T-cell (primary cell): Measurements from ENCODE around the gene ZNF775. TPM values are rescaled to one million over a fixed set of nuclear protein-coding genes. Genes with fewer than 3 reads are reported as not detected.

Source experiments
- ATAC-seq, 4 experiments: fragments of 200-7000 bp in 3 of 4; fragments of 150-1000 bp in 1 of 4; cut with Tn5 transposase; replicated peaks in 1 of 4; 1 replicate in 3 of 4; 2 replicates in 1 of 4; pipeline ENCODE4 v1.10.0; 2021; ENCODE audit warnings: moderate library complexity in 3 of 4, mild to moderate bottlenecking in 2 of 4, moderate number of reproducible peaks in 1 of 4
- CTCF ChIA-PET, 2 donors: fragments of 300-600 bp; sonication (Branson Sonifier 250); formaldehyde crosslinking; loops; one replicate each; lab custom pipeline; 2022; ENCODE audit warnings: antibody characterized with exemption in 2 of 2; lab: Charles Lee
- POLR2A ChIA-PET, 2 donors: fragments of 300-600 bp; sonication (Branson Sonifier 250); formaldehyde crosslinking; loops; one replicate each; lab custom pipeline; 2022; ENCODE audit warnings: antibody characterized with exemption in 2 of 2; lab: Charles Lee
- DNase-seq, 35 experiments: peaks; one replicate each; pipeline versions ENCODE4 v3.0.0 to v3.0.0-alpha.2; 2013 to 2023
- H3K27ac ChIP-seq: one replicate; pipeline ENCODE4 v1.5.1; 2013; ENCODE audit warnings: low read length
- H3K27me3 ChIP-seq, 2 experiments: replicated peaks in 1 of 2; 1 replicate in 1 of 2; 2 replicates in 1 of 2; pipeline versions ENCODE4 v1.6.1 to v1.7.0; 2013; ENCODE audit warnings: low read length in 1 of 2, mixed read lengths in 1 of 2; ENCODE audit not compliant: control insufficient read depth in 2 of 2, insufficient read depth in 2 of 2; ENCODE audit errors: extremely low read depth in 1 of 2
- H3K36me3 ChIP-seq, 2 donors: 1 replicate in 1 of 2; 2 replicates in 1 of 2; pipeline versions ENCODE4 v1.6.1 to v1.7.0; 2013; ENCODE audit warnings: low read length in 1 of 2; ENCODE audit not compliant: control insufficient read depth in 2 of 2, insufficient read depth in 1 of 2; ENCODE audit errors: extremely low read depth in 1 of 2
- H3K4me1 ChIP-seq, 2 experiments: 1 replicate in 1 of 2; 2 replicates in 1 of 2; pipeline versions ENCODE4 v1.6.1 to v1.7.0; 2013; ENCODE audit warnings: low read length in 2 of 2, mixed read lengths in 1 of 2; ENCODE audit not compliant: insufficient read depth in 2 of 2, control insufficient read depth in 1 of 2; ENCODE audit errors: extremely low read depth in 1 of 2
- H3K4me3 ChIP-seq, 2 donors: 1 replicate in 1 of 2; 2 replicates in 1 of 2; pipeline versions ENCODE4 v1.5.1 to v1.7.0; 2013; ENCODE audit warnings: mild to moderate bottlenecking in 2 of 2, low read length in 1 of 2, moderate library complexity in 1 of 2; ENCODE audit not compliant: control insufficient read depth in 1 of 2; ENCODE audit errors: extremely low read depth in 1 of 2
- H3K9me3 ChIP-seq: 2 replicates; pipeline ENCODE4 v1.7.0; 2013
- H3K27ac Mint-ChIP-seq, 2 donors: one replicate each; pipeline ENCODE4 v1.8.0; 2020 to 2021; ENCODE audit warnings: mild to moderate bottlenecking in 2 of 2, mixed read lengths in 2 of 2
- H3K27me3 Mint-ChIP-seq, 2 donors: one replicate each; pipeline ENCODE4 v1.8.0; 2021 to 2022; ENCODE audit warnings: mixed read lengths in 2 of 2
- H3K36me3 Mint-ChIP-seq: one replicate; pipeline ENCODE4 v1.8.0; 2021; ENCODE audit warnings: mixed read lengths
- H3K4me1 Mint-ChIP-seq, 3 donors: one replicate each; pipeline ENCODE4 v1.8.0; 2020 to 2022; ENCODE audit warnings: mixed read lengths in 3 of 3, mild to moderate bottlenecking in 1 of 3
- H3K4me3 Mint-ChIP-seq, 3 donors: one replicate each; pipeline ENCODE4 v1.8.0; 2020 to 2022; ENCODE audit warnings: mild to moderate bottlenecking in 3 of 3, mixed read lengths in 3 of 3, moderate library complexity in 3 of 3
- H3K9me3 Mint-ChIP-seq, 3 donors: one replicate each; pipeline ENCODE4 v1.8.0; 2020 to 2022; ENCODE audit warnings: mixed read lengths in 3 of 3
- WGBS: methylation state at CpG from one replicate; pipeline ENCODE4 v1.1.5; 2013; ENCODE audit warnings: missing lambda C conversion rate; ENCODE audit not compliant: insufficient coverage; 5-methylcytosine and 5-hydroxymethylcytosine counted together
- total RNA-seq, 35 experiments: library from RNA in 6 of 35; stranded (reverse) in 6 of 35; fragments of 120-200 nt in 1 of 35; gene quantifications; one replicate each; pipeline versions ENCODE4 v1.2.1 to v1.2.4 and lab custom pipeline; 2013 to 2026

Gene ZNF775
- total RNA-seq, 5 donors from 2014 or later (not counting 1 experiment from before 2014, with no cell fraction given), result 1.9 to 8.6 (median 6.3) TPM

DNA sequence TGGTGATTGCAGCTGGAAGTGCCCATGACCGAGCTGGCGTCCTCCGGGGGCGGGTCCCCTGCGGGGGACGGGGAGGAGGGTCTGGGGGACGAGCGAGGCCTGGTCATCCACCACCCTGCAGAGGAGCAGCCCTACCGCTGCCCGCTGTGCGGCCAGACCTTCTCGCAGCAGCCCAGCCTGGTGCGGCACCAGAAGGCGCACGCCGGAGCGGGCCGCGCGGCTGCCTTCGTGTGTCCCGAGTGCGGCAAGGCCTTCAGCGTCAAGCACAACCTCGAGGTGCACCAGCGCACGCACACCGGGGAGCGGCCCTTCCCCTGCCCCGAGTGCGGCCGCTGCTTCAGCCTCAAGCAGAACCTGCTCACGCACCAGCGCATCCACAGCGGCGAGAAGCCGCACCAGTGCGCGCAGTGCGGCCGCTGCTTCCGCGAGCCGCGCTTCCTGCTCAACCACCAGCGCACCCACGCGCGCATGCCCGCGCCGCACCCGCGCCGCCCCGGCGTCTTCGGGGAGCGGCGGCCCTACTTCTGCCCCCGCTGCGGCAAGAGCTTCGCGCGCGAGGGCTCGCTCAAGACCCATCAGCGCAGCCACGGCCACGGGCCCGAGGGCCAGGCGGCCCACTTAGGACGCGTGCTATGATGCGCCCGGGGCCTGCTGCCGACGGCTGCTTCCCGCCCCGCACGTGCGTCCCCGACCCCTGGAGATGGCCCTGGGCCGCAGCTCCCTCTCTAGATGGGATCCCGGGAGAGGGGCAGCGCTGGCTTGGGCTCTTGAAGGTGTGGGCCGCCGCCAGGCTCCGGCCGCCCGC, 28.7 kb downstream of the ZNF775 start:
- ATAC-seq (no peak), DNase-seq (no peak)
- Histone ChIP-seq H3K36me3 (peaks cover 7 to 30% of the 10 kb centered on the region in 2 donors), H3K27ac (no peak overlapping the region), H3K4me1 (peaks cover 8 to 39% of the 10 kb centered on the region in 2 experiments), H3K27me3 (no peaks in the 10 kb centered on the region), H3K4me3 (no peak overlapping the region), H3K9me3 (no peaks in the 10 kb centered on the region)
- H3K36me3 Mint-ChIP-seq, result peaks cover 15% of the 10 kb centered on the region
- peak overlapping the region in 1 of 2 donors; percentile 83 for H3K27ac Mint-ChIP-seq
- CTCF ChIA-PET, result interaction anchor here (1.0 to 2.4 kb wide), 6 partner anchors 11 to 62 kb away, joined by 3 to 7 read pairs (median 4); no protein-coding TSS in a partner anchor
- WGBS, result 98% methylated on average over 72 of the region's 91 CpGs
- no peaks in the 10 kb centered on the region for H3K9me3 Mint-ChIP-seq
- no peaks in the 10 kb centered on the region for H3K27me3 Mint-ChIP-seq
- POLR2A ChIA-PET, result no interaction called here
- peaks cover 36 to 52% (median 37%) of the 10 kb centered on the region in 3 donors for H3K4me1 Mint-ChIP-seq
- H3K4me3 Mint-ChIP-seq, result no peak overlapping the region

GRCh38 chr7:150408393-150409299, 29.5 kb downstream of the ZNF775 start:
- H3K4me1 ChIP-seq, result peaks cover 8 to 35% of the 10 kb centered on the region in 2 experiments
- H3K36me3 Mint-ChIP-seq, result peaks cover 21% of the 10 kb centered on the region
- DNase-seq, result no peak
- no peak overlapping the region for H3K4me3 ChIP-seq
- peak overlapping the region in 2 of 3 donors; percentile 24 to 32 for H3K4me3 Mint-ChIP-seq
- H3K9me3 ChIP-seq, result no peaks in the 10 kb centered on the region
- H3K9me3 Mint-ChIP-seq, result no peaks in the 10 kb centered on the region
- 97% methylated on average over 10 of the region's 22 CpGs for WGBS
- H3K27ac ChIP-seq, result no peak overlapping the region
- no peaks in the 10 kb centered on the region for H3K27me3 ChIP-seq
- no peak for ATAC-seq
- peak overlapping the region; percentile 83 to 89 for H3K27ac Mint-ChIP-seq
- ChIA-PET CTCF (no interaction called here), POLR2A (no interaction called here)
- no peaks in the 10 kb centered on the region for H3K27me3 Mint-ChIP-seq
- peaks cover 7 to 30% of the 10 kb centered on the region in 2 donors for H3K36me3 ChIP-seq
- H3K4me1 Mint-ChIP-seq, result peaks cover 33 to 44% (median 34%) of the 10 kb centered on the region in 3 donors

DNA sequence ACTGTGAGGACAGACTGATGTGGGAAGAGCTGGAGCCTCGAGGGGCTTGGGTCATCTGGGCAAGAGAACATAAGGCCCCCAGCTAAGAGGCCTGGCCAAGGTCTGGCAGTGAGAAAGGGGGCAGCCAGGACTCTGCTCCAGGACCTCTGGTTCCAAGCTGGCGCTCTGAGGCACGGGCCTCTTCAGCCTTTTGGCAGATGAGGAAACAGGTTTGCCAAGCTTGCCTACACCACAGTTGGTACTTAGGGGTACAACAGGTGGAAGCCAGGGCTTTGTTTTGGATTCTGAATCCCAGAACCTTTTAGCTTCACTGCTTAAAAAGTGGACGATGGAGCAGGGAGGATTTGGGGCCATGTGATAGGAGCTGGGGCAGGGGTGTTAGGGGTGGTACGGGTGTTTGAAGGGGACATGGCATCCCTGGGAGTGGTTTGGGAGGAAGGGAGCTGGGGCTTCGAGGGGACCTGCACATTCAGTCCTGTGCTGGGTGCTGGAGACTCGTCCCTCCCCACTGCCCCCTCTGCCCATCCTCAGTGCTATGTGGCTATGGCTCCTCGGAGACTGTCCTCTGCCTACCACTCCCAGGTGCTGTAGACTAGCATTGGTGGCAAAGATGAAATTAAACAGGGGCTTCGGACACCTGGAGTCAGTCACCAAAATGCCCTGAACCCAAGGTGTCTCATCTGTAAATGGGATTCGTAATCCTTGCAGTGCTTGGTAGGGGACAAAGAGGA, 30.3 kb downstream of the ZNF775 start:
- Mint-ChIP-seq H3K4me1 (peaks cover 26 to 35% (median 26%) of the 10 kb centered on the region in 3 donors), H3K4me3 (no peak overlapping the region)
- POLR2A ChIA-PET, result no interaction called here

DNA sequence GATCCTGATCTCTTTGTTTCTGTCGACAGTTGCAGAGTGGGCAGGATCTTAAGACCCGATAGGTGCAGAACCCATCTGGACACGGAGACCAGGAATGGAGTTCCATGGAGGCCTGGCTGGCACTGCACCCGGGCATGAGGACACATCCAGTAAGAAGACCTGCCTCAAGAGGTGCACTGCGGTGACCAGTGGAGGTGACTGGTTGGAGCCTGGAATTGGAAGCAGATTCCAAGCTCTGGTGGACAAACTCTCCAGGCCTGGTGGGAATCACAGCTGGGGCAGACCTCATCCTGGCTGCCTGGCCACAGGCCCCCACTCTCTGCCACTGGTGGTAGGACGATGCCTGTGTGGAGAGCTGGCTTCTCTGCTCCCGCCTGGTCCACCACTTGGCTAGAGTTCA, 31.0 kb downstream of the ZNF775 start:
- H3K9me3 Mint-ChIP-seq, result no peaks in the 10 kb centered on the region
- ATAC-seq, result no peak

More for the DNA sequence above, 30.3 kb downstream of the ZNF775 start:
- Mint-ChIP-seq H3K36me3 (peaks cover 21% of the 10 kb centered on the region), H3K9me3 (no peaks in the 10 kb centered on the region), H3K27ac (peak overlapping the region; percentile 83 to 89), H3K27me3 (no peaks in the 10 kb centered on the region)
- Histone ChIP-seq H3K4me3 (no peak overlapping the region), H3K9me3 (no peaks in the 10 kb centered on the region), H3K4me1 (peaks cover 8 to 27% of the 10 kb centered on the region in 2 experiments), H3K27me3 (no peaks in the 10 kb centered on the region), H3K36me3 (peaks cover 7 to 30% of the 10 kb centered on the region in 2 donors), H3K27ac (no peak overlapping the region)
- 86% methylated on average over 8 of the region's 10 CpGs for WGBS
- no peak for ATAC-seq
- no peak for DNase-seq
- CTCF ChIA-PET, result no interaction called here

GRCh38 chr7:150410680-150411346, 31.7 kb downstream of the ZNF775 start:
- CTCF ChIA-PET, result no interaction called here
- Histone ChIP-seq H3K9me3 (no peaks in the 10 kb centered on the region), H3K27ac (no peak overlapping the region)

More for the DNA sequence above, 31.0 kb downstream of the ZNF775 start:
- Histone ChIP-seq H3K36me3 (peaks cover 7 to 30% of the 10 kb centered on the region in 2 donors), H3K4me3 (no peak overlapping the region), H3K4me1 (peaks cover 8 to 23% of the 10 kb centered on the region in 2 experiments), H3K27ac (no peak overlapping the region), H3K9me3 (no peaks in the 10 kb centered on the region), H3K27me3 (no peaks in the 10 kb centered on the region)
- Mint-ChIP-seq H3K27me3 (no peaks in the 10 kb centered on the region), H3K4me3 (no peak overlapping the region), H3K4me1 (peaks cover 24 to 33% (median 24%) of the 10 kb centered on the region in 3 donors), H3K36me3 (peaks cover 21% of the 10 kb centered on the region), H3K27ac (no peak overlapping the region)
- POLR2A ChIA-PET, result no interaction called here
- no peak for DNase-seq
- CTCF ChIA-PET, result no interaction called here
- 97% methylated on average over 6 of the region's 7 CpGs for WGBS

More at GRCh38 chr7:150410680-150411346, 31.7 kb downstream of the ZNF775 start:
- H3K4me3 ChIP-seq, result no peak overlapping the region
- no peaks in the 10 kb centered on the region for H3K27me3 ChIP-seq
- no peaks in the 10 kb centered on the region for H3K9me3 Mint-ChIP-seq
- POLR2A ChIA-PET, result no interaction called here
- H3K36me3 Mint-ChIP-seq, result peaks cover 21% of the 10 kb centered on the region
- H3K4me1 Mint-ChIP-seq, result peaks cover 19 to 30% (median 23%) of the 10 kb centered on the region in 3 donors
- no peak for DNase-seq
- H3K27me3 Mint-ChIP-seq, result no peaks in the 10 kb centered on the region
- H3K4me3 Mint-ChIP-seq, result no peak overlapping the region
- peaks cover 8 to 20% of the 10 kb centered on the region in 2 experiments for H3K4me1 ChIP-seq
- ATAC-seq, result no peak
- H3K36me3 ChIP-seq, result peaks cover 7 to 30% of the 10 kb centered on the region in 2 donors
- peak overlapping the region in 1 of 2 donors; percentile 67 for H3K27ac Mint-ChIP-seq
- 94% methylated on average over 6 of the region's 10 CpGs for WGBS
